Stimulated activated memory B cell treated with anti-CD40 and anti-IgM and Interleukin-4, amounts not matched to agents 10 μg/mL and 1 μg/mL and 100 μg/mL, for 72 hours (primary cell): ENCODE data around the gene CACNA1D.
"Not testable (repeated sequence)": the region's sequence is repeated elsewhere in the genome, so short reads cannot be mapped to it uniquely, and the experiment has no call there.

Experiments used
- ATAC-seq: fragments of 150-1000 bp; cut with Tn5 transposase; 2 replicates; pipeline ENCODE4 v1.10.0; 2021
- H3K27ac Mint-ChIP-seq: one replicate; pipeline ENCODE4 v1.8.0; 2022; ENCODE audit warnings: mild to moderate bottlenecking, mixed read lengths
- H3K27me3 Mint-ChIP-seq: one replicate; pipeline ENCODE4 v1.8.0; 2022; ENCODE audit warnings: mixed read lengths
- H3K36me3 Mint-ChIP-seq: one replicate; pipeline ENCODE4 v1.8.0; 2022; ENCODE audit warnings: mixed read lengths
- H3K4me1 Mint-ChIP-seq: one replicate; pipeline ENCODE4 v1.8.0; 2022; ENCODE audit warnings: mixed read lengths
- H3K4me3 Mint-ChIP-seq: one replicate; pipeline ENCODE4 v1.8.0; 2022; ENCODE audit warnings: mild to moderate bottlenecking, moderate library complexity, mixed read lengths
- H3K9me3 Mint-ChIP-seq: one replicate; pipeline ENCODE4 v1.8.0; 2022; ENCODE audit warnings: mixed read lengths

CACNA1D gene

DNA sequence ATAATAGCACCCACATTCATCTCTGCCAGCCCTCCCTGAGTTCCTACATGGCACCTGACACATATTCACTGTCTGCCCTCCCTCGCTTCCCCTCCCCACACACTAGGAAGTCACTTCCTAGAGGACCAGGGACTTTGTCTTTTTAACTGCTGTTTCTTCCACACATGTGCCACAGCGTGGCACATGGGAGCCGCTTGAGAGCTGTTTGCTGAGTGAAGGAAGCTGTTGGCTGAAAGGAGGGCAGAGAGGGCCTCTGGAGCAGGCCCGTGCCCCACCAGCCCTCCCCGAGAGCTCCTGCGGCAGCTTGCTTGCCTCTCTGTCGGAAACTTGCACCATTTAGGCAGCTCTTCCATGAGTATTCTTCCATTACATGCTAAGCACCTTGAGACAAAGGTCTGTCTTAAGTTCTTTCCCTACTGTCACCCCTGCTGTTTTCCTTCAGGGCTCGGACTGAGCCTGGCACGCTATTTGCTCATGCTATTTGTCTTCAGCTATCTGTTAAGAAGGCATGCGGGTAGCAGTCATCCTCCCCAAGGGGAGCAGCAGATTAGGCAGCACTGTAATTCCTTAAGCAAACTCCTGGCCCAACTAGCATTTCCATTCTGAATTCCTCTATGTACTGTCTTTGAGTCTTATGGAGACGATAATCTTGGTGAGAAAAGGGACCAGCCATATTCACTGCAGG, 72.2 kb downstream of the CACNA1D start:
- Mint-ChIP-seq H3K36me3 (no peaks in the 10 kb centered on the region), H3K4me1 (no peaks in the 10 kb centered on the region), H3K27ac (no peak overlapping the region), H3K9me3 (no peaks in the 10 kb centered on the region), H3K27me3 (no peaks in the 10 kb centered on the region), H3K4me3 (no peak overlapping the region)
- ATAC-seq: no peak

DNA sequence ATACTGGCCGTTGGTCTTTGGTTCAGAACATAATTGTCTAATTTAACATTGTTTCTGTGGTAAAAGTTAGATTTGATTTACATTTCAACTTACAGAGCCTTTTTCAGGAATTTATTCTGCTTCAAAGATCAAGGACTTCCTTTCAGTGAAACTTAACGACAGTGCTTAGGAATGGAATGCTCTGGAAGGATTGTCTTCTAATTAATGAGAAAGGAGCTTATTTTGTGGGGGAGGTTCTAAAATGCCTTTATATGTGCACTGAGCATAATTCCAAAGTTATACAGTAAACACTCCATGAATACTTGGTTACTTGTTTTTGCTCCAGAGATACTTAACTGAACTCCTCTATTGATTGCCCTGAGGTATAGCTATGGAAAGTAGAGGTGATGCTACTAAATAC, 75.7 kb downstream of the CACNA1D start:
- Mint-ChIP-seq H3K4me3 (no peak overlapping the region), H3K27me3 (peaks cover 10% of the 10 kb centered on the region), H3K36me3 (no peaks in the 10 kb centered on the region), H3K4me1 (no peaks in the 10 kb centered on the region), H3K9me3 (no peaks in the 10 kb centered on the region), H3K27ac (no peak overlapping the region)
- no peak for ATAC-seq

DNA sequence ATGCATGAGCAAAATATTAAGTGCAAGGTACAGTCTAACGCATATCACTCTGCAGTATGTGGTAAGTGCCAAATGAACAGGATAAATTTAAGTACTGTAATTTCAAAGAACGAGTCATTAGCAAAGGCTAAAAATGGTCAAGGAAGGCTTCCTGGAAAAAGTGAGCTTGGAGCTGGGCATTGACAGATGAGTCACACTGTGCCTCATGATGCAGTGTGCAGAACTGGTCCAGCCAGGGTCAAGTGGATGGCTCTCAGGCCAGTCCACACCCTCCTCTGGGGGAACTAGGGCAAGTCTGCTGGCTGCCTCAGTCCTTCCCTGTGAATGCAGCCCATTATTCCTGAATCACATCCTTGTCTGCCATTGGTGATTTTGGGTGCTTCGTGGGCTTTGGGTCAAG, 76.3 kb downstream of the CACNA1D start:
- Mint-ChIP-seq H3K9me3 (no peaks in the 10 kb centered on the region), H3K36me3 (no peaks in the 10 kb centered on the region)
- ATAC-seq: no peak

DNA sequence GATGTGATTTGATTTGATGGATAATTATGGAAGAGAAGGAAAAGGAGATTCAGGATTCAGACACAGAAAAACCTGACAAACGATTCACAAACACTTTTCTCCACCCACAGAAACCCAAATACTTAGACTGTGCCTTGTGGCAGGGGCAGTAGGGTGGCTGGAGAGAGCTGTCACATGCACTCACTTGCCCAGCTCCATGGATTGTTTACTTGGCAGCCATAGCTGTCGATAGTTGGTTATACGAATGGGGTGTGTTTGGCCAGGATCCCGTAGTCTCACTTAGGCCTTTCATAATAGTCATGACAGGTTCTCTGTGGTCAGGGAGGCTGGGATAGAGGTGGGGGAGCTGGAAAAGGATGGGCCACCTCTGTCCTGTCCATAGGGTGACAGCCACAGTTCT, 76.9 kb downstream of the CACNA1D start:
- Mint-ChIP-seq H3K4me3 (no peak overlapping the region), H3K9me3 (no peaks in the 10 kb centered on the region), H3K27me3 (peaks cover 14% of the 10 kb centered on the region)

More for the DNA sequence above, 76.3 kb downstream of the CACNA1D start:
- H3K27me3 Mint-ChIP-seq: peaks cover 14% of the 10 kb centered on the region
- H3K4me3 Mint-ChIP-seq: no peak overlapping the region
- H3K27ac Mint-ChIP-seq: no peak overlapping the region
- no peaks in the 10 kb centered on the region for H3K4me1 Mint-ChIP-seq

DNA sequence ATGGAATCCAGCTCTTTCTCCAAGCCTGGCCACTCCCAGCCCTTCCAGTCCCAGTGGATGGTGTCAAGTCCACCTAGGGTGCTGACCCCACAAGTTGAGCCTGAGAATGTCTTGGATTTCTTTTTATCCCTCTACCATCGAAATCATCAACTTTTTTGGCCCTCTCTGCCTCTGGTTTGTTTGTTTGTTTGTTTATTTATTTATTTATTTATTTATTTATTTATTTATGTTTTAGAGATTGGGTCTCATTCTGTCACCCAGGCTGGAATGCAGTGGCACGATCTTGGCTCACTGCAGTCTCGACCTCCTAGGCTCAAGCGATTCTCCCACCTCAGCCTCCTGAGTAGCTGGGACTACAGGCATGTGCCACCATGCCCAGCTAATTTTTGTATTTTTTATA, 77.8 kb downstream of the CACNA1D start:
- peaks cover 18% of the 10 kb centered on the region for H3K27me3 Mint-ChIP-seq
- not testable (repeated sequence) for H3K4me1 Mint-ChIP-seq, ATAC-seq, H3K27ac Mint-ChIP-seq, H3K4me3 Mint-ChIP-seq, H3K36me3 Mint-ChIP-seq, H3K9me3 Mint-ChIP-seq

More for the DNA sequence above, 76.9 kb downstream of the CACNA1D start:
- Mint-ChIP-seq H3K4me1 (no peaks in the 10 kb centered on the region), H3K27ac (no peak overlapping the region), H3K36me3 (no peaks in the 10 kb centered on the region)
- ATAC-seq: no peak

DNA sequence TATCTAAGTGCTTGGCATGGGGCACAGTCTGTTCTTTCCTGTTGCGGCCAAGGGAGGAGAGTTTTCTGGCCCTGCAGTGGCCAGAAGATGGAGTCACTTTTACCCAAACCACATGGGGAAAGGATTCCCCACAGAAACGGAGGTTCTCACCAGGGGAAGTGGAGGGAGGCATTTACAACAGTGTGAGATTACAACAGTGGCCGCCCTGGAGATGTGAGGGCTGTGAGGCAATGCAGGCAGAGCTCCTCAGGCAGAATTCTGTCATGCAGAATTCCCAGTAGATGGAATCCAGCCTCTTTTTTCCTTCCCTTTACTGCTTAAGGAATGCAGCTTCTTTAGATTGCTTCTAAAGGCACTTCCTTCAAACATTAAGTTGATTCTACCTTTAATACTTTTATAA, 83.1 kb downstream of the CACNA1D start:
- peaks cover 34% of the 10 kb centered on the region for H3K27me3 Mint-ChIP-seq
- no peaks in the 10 kb centered on the region for H3K9me3 Mint-ChIP-seq

DNA sequence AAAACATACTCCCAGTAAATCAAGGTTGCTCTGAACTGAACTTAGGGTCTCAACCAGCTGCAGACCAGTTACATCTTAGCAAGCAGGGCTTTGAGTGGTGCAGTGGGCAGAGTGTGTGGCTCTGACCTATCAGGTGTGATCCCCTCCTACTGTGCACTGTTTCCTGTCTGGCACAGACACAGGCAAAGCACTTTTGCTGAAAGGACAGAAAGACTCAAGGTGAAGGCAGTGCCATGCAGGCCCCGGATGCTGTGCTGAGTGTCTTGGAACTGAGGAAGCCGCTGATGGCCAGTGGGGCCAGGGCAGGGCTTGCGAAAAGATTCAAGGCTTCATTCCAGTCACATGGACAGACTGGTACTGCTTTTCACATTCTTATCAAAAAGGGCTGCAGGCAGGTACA, 85.2 kb downstream of the CACNA1D start:
- H3K27me3 Mint-ChIP-seq: peaks cover 29% of the 10 kb centered on the region

More for the DNA sequence above, 83.1 kb downstream of the CACNA1D start:
- ATAC-seq: no peak
- H3K36me3 Mint-ChIP-seq: no peaks in the 10 kb centered on the region
- no peak overlapping the region for H3K27ac Mint-ChIP-seq
- H3K4me3 Mint-ChIP-seq: no peak overlapping the region
- no peaks in the 10 kb centered on the region for H3K4me1 Mint-ChIP-seq

DNA sequence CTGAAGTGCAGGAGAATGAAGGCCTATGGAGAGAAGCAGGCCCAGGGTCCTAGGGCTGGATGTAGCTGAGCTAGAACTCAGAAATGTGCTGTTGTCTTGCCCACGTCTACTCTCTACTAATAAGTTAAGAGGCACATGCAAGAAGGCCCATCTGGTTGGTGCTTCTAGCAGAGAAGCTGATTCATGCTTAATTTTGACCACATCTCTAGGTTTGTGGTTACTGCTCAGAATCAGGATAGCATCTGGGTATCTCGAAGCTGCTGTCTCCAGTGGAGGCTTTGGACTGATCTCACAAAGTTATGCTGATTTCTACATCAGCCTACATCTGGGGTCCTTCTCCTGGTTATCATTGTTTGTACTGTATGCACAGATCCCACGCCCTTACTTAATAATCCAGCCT, 87.3 kb downstream of the CACNA1D start:
- no peaks in the 10 kb centered on the region for H3K36me3 Mint-ChIP-seq
- peaks cover 20% of the 10 kb centered on the region for H3K27me3 Mint-ChIP-seq
- no peak overlapping the region for H3K27ac Mint-ChIP-seq
- ATAC-seq: no peak
- H3K9me3 Mint-ChIP-seq: no peaks in the 10 kb centered on the region
- H3K4me1 Mint-ChIP-seq: no peaks in the 10 kb centered on the region
- H3K4me3 Mint-ChIP-seq: no peak overlapping the region

More for the DNA sequence above, 85.2 kb downstream of the CACNA1D start:
- Mint-ChIP-seq H3K4me1 (no peaks in the 10 kb centered on the region), H3K27ac (no peak overlapping the region), H3K9me3 (no peaks in the 10 kb centered on the region), H3K4me3 (no peak overlapping the region), H3K36me3 (no peaks in the 10 kb centered on the region)
- ATAC-seq: no peak

DNA sequence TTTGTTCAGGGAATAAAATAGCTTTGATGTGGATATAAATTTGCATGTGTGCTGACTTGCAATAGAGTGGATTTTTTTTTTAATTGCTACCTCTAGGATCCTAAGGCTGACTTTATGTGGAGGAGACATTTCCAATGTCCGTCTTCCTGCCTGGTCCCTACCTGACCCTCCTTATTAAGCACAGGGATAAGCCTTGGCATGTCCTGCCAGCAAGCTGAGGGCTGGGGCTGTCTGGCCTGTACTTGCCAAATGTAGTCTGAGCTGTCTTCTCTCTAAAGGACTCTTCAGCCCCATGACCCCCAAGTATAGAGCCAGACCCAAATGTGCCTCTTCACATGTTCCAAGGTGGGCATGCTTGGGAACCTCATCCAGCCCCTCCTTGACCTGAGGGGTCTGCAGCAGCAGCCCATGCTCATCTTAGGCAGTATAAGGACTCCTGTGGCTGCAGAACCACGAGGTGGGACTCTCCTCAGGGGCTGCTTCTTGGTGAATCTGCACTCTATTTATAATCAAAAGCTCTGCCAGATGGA, 88.8 kb downstream of the CACNA1D start:
- Mint-ChIP-seq H3K36me3 (no peaks in the 10 kb centered on the region), H3K4me1 (no peaks in the 10 kb centered on the region), H3K4me3 (no peak overlapping the region), H3K9me3 (no peaks in the 10 kb centered on the region), H3K27me3 (peaks cover 5% of the 10 kb centered on the region), H3K27ac (no peak overlapping the region)
- no peak for ATAC-seq

DNA sequence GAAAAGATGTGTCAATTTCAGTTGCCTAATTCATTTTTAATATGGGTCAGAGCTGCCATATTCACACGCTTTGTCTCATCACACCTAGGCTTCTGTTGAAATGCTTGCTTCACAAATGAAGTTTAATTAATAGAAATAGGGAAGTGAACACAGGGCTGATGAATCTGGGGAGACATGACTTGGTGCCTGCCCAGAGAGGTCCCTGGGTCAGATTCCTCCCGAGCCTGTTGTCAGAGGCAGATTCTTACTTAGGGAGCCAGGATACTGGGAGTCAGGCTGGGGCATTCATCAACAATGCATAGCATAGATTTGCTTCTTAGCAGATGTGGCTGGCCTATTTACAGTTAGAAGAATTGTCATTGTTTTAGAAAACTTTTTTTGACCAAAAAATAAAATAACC, 90.6 kb downstream of the CACNA1D start:
- Mint-ChIP-seq H3K27ac (no peak overlapping the region), H3K9me3 (no peaks in the 10 kb centered on the region), H3K27me3 (no peaks in the 10 kb centered on the region), H3K4me1 (no peaks in the 10 kb centered on the region), H3K4me3 (no peak overlapping the region), H3K36me3 (no peaks in the 10 kb centered on the region)
- ATAC-seq: no peak

DNA sequence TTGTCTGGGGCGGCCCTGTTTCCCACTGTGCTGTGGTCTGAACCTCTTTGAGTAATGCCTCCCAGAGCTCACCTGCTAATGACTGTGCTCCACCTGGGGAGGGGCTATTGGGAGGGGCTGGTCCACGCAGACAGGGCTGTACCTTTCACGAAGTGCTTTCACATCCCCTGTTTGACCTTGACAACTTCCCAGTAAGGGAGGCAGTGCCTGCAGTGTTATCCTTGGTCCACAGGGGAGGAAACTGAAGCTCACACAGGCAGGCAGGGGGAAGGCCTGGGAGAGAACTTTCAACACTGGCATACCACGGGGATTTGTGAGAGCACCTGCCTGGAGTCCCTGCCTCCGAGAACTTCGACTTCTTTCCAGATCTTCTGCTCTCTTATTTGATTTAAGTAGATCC, 91.2 kb downstream of the CACNA1D start:
- no peak for ATAC-seq
- H3K27ac Mint-ChIP-seq: no peak overlapping the region
- no peak overlapping the region for H3K4me3 Mint-ChIP-seq
- H3K9me3 Mint-ChIP-seq: no peaks in the 10 kb centered on the region
- no peaks in the 10 kb centered on the region for H3K4me1 Mint-ChIP-seq
- H3K36me3 Mint-ChIP-seq: no peaks in the 10 kb centered on the region
- H3K27me3 Mint-ChIP-seq: no peaks in the 10 kb centered on the region

DNA sequence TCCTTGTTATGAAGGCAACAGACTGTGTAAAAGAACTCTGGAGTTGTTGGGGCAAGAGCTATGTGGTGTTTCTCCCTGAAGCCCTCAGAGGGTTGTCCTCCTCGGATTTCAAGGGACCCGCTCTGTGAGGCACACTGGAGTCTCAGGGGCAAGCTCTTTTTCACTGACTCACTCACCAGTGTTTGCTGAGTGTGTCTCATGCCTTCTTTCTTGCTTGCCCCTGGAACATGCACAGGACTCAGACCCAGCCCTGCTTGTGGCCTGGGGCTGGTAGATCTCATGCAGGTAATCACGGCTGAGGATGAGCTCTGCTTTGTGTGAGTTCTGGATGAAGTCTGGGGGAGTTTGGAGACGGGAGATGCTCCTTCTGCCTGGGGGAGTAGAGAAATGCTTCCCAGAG, 93.7 kb downstream of the CACNA1D start:
- peaks cover 10% of the 10 kb centered on the region for H3K4me1 Mint-ChIP-seq
- no peaks in the 10 kb centered on the region for H3K27me3 Mint-ChIP-seq
- no peak overlapping the region for H3K4me3 Mint-ChIP-seq
- ATAC-seq: no peak
- no peak overlapping the region for H3K27ac Mint-ChIP-seq
- no peaks in the 10 kb centered on the region for H3K9me3 Mint-ChIP-seq
- no peaks in the 10 kb centered on the region for H3K36me3 Mint-ChIP-seq

DNA sequence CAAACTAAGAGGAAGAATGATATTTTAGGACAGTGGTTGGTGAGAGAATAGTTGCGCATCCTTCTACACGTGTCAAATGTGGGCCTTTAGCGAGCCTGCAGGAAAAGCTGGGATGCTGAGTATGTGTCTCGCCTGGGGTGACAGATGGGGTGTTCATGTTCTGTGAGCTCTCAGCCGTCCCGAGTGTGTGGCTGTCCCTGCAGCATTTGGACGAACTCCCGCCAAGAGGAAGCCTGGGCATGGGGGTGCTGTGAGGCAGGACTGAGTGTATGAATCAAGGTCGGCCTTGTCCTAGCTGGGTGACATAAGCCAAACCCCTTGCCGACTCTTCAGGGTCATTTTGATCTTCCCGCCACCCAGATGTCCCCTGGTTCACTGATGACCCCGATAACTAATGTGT, 94.8 kb downstream of the CACNA1D start:
- Mint-ChIP-seq H3K4me1 (peaks cover 13% of the 10 kb centered on the region), H3K27ac (no peak overlapping the region), H3K36me3 (no peaks in the 10 kb centered on the region), H3K27me3 (no peaks in the 10 kb centered on the region), H3K9me3 (no peaks in the 10 kb centered on the region), H3K4me3 (no peak overlapping the region)
- ATAC-seq: no peak

DNA sequence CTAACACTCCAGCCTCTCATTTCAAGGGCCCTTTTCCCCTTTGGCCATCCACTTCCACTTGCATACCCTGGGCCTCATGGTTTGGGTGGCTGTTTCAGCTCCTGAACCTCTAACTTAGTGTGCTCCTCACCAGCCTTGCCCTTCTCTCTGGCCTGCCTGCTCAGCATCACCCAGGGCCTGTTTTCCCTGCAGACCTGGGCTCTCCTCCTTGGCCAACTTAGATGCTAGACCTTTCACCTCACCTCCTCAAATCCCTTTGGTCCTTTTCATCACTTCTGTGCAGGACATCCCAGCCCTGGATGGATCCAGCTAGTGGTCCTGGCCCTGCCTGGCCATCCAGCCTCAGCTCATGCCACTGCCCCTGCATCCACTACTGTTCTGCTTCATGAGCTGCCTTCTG, 95.4 kb downstream of the CACNA1D start:
- H3K27ac Mint-ChIP-seq: no peak overlapping the region
- peaks cover 13% of the 10 kb centered on the region for H3K4me1 Mint-ChIP-seq
- H3K27me3 Mint-ChIP-seq: no peaks in the 10 kb centered on the region
- no peak overlapping the region for H3K4me3 Mint-ChIP-seq
- H3K36me3 Mint-ChIP-seq: no peaks in the 10 kb centered on the region
- ATAC-seq: no peak
- H3K9me3 Mint-ChIP-seq: no peaks in the 10 kb centered on the region

DNA sequence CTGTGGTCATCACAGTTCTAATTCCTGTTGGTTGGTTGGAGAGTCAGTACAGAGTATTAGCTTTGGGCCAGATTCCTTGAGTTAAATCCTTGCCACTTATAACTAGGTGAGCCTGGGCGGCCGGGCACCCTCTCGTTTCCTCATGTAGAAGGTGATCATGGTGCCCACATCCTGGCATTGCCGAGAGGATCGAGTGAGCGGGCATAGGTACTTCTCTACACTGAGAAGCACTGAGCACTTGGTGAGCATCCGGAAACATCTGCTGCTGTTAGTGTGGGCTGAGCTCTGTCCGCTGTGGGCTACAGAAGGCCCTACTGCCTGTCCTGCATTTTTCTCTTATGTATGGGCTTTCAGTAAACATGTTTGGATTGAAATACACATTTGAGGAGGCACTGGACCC, 96.2 kb downstream of the CACNA1D start:
- Mint-ChIP-seq H3K27ac (no peak overlapping the region), H3K4me3 (no peak overlapping the region)
- no peak for ATAC-seq

DNA sequence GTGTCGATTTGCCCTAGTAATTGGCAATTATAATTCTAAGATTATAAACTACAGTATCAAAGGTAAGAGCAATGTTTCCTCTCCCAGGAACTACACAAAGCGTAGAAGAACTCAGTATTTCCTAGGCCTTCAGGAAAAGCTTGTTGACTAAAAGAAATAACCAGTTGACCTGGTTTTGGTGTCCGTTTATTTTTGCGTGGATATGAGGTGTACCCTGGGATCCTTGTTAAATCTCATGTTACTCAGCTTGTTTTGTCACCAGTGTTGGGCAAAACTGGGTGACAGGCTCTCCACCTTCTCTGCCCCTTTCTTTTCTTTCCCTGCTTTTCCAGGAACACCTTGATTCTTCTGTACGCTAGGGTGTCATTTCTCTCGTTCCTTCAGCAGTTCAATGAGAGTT, 97.2 kb downstream of the CACNA1D start:
- Mint-ChIP-seq H3K9me3 (no peaks in the 10 kb centered on the region), H3K27ac (no peak overlapping the region), H3K4me3 (no peak overlapping the region), H3K4me1 (peaks cover 13% of the 10 kb centered on the region), H3K27me3 (no peaks in the 10 kb centered on the region), H3K36me3 (no peaks in the 10 kb centered on the region)
- no peak for ATAC-seq

More for the DNA sequence above, 96.2 kb downstream of the CACNA1D start:
- Mint-ChIP-seq H3K27me3 (no peaks in the 10 kb centered on the region), H3K9me3 (no peaks in the 10 kb centered on the region), H3K36me3 (no peaks in the 10 kb centered on the region), H3K4me1 (peaks cover 13% of the 10 kb centered on the region)
